Stimulated activated CD4-positive, alpha-beta T cell treated with anti-CD3 and anti-CD28 coated beads, Interleukin-15, amount 100 ng/mL, for 48 hours (primary cell): Measurements from ENCODE around the gene ENPP3.

ENCODE experiments used
- DNase-seq, 2 donors: peaks; one replicate each; pipeline ENCODE4 v3.0.0-alpha.2; 2020; ENCODE audit warnings: low read depth in 2 of 2

The ENPP3 gene

DNA sequence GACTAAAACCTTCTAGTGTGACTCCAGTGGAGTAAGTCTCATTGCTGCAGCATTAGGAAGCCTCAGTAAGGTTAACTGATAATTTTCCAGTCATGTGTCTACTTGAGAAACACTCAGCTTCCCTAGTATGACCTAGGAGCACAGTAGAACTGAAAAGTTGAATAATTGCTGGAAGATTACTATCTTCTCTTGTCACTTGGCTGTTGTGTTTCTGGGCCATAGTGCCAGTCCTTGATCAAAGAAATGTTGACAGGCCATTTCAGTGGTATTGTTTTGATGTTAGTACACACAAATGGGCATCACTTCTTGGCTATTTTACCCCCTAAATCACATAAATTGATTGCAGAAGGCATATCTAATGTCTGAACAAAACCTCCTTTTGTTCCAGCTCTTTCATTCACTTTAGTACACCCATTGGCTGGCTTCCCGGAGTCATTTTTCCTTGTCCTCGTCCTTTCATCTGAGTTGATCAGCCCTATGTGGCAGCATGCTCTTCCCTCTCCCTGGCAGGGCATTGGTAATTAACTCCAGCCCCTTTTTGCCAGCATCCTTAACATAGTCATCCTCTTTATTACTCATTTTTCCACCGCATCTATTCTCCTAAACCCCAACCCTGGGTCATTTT is 6.0 kb downstream of the ENPP3 start:
- DNase-seq: no peak

DNA sequence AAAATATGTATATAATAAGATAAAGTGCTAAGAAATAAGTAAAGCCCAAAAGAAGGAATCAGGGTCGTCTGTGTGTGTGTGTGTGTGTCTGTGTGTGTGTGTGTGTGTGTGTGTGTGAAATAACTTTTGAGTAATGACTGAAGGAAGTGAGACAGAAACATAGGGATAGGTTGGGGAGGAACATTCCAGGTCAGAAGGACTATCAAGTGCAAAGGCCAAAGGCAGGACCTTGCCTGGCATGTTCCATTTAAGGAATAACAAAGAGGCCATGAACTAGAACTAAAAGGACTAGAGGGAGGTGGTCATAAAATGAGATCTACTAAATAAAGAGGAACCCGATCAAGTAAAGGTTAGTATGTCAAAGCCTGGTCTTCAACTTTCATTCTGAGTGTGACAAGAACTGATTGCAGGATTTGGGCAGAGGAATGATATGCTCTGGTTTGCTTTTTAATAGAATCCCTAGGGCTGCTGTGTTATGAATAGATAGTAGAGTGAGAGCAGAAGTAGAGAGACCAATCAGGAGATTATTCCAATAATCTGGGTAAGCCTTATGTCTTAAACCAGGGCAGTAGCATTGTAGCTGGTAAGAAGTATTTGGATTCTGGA is 6.9 kb downstream of the ENPP3 start:
- DNase-seq: no peak

DNA sequence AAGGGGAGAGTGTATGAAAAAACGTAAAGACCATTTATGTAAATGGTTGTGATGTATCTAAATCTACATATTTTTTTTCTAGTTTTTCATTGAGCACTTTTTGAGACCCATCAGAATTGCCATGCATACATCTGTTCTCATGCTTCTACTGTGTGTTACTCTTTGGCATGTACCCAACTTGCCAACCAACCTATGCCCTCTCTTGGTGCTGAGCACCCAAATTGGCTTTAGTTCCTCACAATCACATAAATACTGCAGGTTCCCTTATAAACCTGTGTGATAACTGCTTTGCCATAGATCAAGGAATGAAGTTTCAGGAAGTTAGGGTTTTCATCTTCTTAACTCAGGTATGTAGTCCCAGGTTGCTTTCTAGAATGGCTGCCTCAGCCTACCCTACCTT is 7.8 kb downstream of the ENPP3 start:
- DNase-seq: no peak

DNA sequence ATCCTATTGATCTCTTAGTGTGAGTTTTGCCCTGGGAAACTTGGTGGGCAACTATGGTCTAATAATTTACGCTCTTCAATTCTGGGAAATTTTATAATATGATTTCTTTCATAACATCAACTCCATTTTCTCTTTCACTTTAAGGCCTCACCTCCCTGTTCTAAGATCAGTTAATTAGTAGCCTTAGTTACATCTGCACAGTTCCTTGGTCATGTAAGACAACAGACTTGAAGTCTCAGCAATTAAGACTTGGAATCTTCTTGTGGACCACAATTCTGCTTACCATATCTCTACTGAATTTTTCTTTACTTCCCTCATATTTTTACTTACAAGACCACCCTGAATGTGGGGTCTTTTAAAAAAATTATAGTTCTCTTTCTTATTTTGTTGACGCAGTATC is 8.7 kb downstream of the ENPP3 start:
- DNase-seq: no peak

DNA sequence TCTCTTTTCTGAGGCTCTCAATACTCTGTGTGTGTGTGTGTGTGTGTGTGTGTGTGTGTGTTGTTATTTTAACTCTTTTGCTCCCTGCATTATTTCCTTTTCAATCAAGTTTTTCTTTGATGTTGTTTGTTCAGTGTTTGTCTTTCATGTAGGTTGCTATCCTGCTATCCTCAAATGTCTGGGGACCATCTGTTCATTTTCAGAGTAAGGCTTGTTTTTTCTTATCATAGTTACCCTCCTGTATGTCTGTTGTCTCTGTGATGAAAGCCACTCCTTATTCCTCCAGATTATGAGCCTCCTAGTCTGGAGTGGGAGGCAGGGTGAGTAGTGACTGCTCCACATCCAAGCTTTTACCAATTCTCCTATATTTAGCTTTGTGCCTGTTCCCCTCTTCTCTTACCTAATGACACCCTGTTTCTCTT is 9.2 kb downstream of the ENPP3 start:
- no peak for DNase-seq

DNA sequence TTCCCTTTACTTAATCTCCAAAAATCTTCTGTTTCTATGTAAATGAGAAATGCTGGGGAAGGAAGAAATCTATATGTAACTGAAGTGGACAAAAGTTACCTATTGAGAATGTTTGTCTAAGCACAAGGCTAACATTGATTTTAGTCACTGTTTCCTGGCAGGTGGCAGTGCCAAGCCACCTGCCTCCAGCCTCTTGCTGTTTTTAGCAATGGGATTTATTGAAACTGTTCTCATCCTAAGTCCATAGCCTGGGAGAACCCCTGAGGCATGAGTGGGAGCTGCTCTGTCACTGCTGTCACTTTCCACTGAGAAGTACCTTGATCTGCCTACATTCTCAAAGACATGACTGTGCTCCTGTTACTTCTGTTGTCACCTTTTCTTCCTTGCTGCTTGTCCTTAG is 14.7 kb downstream of the ENPP3 start:
- DNase-seq: no peak

DNA sequence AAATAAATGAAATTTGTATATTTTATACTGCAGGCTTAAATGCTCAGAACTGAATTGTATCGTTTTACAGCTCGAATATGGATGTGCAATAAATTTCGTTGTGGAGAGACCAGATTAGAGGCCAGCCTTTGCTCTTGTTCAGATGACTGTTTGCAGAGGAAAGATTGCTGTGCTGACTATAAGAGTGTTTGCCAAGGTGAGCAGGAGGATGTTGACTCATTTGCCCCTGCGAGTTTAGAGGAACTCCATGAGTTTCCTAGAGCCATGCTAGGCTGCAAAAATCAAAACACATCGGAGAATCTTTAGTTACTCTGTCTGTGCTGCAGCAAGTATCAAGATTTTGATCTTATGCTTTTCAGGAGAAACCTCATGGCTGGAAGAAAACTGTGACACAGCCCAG is 15.4 kb downstream of the ENPP3 start:
- no peak for DNase-seq

DNA sequence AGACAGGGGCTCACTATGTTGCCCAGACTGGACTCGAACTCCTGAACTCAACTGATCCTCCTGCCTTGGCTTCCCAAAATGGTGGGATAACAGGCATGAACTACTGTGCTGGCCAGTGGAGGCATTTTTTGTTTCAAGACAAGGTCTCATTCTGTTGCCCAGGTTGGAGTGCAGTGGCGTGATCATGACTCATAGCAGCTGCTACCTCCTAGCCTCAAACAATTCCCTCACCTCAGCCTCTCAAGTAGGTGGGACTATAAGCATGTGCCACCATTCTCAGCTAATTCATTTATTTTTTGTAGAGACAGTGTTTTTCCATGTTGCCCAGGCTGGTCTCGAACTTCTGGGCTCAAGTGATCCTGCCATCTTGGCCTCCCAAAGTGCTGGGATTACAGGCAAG is 17.2 kb downstream of the ENPP3 start:
- no peak for DNase-seq

DNA sequence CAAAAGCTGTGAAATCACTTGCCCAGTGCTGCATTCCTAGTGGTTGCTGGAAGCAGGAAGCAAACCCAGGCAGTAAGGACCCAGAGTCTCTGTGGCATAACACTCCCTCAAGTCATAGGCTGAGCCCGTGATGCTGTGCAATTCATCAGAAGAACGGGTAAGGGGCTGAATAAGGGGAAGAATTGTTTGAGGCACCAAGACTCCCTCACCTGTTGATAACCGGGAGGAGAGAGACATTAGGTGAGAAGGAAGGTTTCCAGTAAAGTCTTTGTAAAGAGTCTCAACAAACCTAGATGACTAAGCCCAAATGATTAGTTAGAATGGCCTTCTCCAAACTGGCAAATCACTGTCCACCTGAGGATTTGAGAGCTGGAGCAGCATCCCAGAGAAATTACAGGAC is 18.3 kb downstream of the ENPP3 start:
- DNase-seq: no peak

DNA sequence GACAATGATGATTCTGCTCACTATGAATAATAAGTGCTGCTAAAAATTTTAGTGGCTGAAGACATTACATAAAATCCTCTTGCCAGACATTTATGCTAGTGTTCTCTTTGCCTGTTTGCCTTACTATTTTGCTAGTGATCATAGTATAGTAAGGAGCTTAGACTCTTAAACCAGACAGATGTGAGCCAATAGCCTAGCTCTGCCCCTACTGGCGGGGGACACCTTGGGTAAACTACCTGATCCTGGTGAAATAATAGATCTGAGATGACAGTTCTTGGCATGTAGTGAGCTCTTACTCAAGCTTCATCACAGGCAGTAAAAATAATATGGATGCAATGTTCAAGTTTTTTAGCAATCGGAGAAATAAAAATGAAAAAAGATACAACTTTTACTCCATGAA is 18.8 kb downstream of the ENPP3 start:
- no peak for DNase-seq

DNA sequence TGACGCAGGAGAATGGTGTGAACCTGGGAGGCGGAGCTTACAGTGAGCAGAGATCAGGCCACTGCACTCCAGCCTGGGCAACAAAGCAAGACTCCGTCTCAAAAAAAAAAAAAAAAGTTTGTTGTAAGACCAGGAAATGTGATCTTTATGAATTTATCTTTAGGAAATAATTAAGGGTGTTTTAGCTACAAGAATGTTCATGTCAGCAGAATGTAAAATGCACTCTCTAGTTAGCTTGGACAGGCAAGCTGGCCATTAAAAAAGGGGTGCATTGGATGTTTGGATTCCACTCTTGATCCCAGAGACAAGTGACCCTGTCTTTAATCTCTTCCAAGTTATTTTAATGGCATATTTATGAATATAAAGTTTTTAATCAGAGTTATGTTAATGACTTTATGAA is 19.6 kb downstream of the ENPP3 start:
- no peak for DNase-seq

DNA sequence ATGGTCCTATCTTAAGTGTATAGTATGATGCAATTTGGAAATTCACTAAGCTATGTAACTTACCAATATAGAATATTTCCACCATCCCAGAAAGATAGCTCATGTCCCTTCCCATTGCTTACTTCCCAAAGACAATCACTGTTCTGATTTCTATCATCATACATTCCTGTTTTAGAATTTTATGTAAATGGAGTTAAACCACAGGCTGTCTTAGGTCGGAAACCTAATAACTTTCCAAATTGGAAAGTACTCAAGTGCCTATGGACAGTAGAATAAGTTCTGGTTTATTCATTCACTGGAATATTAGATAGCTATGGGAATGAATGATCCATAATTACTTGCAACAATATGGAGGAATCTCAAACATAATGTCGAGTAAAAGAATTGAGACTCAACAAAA is 20.1 kb downstream of the ENPP3 start:
- DNase-seq: no peak

DNA sequence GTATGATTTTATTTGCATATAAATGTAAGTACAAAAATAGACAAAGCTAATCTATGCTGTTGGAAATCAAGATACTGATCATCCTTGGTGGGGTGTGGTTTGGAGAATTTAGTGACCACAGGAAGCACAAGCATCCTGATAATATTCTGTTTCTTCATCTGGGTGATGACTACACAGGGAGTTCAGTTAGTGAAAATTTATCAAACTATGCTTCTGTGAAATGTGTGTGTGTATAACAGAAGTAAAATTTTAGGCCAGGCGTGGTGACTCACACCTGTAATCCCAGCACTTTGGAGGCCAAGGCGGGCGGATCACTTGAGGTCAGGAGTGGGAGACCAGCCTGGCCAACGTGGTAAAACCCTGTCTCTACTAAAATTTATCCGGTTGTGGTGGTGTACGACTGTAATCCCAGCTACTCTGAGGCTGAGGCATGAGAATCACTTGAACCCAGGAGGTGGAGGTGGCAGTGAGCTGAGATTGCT is 20.6 kb downstream of the ENPP3 start:
- no peak for DNase-seq

DNA sequence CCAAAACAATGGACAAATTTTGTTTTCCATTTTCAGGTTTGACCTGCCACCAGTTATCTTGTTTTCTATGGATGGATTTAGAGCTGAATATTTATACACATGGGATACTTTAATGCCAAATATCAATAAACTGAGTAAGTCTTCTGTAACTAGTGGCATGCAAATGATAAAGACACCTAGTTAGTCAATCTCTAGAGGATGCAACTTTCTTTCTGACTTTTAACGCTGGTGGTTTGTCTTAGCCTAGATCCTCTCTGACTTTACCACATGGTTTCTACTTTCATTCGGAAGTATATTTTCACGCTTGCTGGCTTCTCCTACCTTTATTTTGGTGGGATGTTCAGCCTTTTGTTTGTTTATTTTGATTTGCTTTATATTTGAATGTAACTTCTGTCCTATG is 21.2 kb downstream of the ENPP3 start:
- no peak for DNase-seq

DNA sequence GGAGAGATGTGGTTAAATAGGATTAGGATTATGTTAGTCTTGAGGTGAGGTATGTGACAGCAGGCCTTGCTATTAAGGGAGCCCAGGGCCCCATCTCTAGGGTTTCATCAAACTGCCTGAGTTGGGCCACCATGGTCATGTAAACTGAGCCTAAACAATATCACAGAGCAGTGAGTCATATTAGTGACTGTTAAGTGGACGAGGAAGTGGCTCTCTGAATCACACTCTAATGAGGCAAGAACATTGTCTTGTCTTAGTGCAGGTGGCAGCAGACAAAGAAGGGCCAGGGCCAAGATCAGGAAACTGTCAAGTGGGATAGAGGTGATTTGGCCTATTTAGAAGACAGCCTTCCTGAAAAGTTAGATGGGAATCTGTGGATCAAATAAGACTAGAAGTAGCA is 23.1 kb downstream of the ENPP3 start:
- DNase-seq: no peak

DNA sequence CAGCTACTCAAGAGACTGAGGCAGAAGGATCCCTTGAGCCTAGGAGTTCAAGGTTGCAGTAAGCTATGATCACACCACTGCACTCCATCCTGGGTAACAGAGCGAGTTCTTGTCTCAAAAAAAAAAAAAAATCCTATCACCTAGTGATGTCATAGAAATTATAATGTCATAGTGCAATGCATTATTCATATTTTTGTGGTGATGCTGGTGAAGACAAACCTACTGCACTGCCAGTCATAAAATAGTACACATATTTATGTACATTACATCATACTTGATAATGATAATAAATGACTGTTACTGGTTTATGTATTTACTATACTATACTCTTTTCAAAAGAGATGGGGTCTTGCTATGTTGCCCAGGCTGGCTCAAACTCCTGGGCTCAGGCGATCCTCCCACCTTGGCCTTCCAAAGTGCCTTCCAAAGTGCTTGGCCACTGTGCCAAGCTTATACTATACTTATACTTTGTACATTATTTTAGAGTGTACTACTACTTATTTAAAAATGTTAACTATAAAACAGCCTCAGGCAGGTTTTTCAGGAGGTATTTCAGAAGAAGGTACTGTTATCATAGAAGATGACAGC is 26.6 kb downstream of the ENPP3 start:
- no peak for DNase-seq

DNA sequence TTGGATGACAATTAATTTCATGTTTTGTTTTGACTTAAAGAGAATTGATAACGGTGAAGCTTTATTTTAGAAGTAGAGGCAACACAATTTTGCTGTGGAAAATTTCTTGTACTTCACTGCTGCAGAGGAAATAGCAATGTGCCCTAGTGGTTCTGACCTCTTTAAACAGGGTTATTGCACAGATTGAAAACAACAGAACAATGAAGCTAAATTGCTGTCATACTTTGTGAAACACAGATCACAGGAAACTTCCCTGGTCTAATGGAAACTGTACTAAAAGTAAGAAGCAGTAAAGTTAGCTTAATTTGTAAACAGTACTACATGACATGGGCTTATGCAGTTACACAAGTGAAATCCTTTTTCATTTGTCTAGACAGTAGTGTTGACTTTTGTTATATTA is 32.8 kb downstream of the ENPP3 start:
- no peak for DNase-seq

DNA sequence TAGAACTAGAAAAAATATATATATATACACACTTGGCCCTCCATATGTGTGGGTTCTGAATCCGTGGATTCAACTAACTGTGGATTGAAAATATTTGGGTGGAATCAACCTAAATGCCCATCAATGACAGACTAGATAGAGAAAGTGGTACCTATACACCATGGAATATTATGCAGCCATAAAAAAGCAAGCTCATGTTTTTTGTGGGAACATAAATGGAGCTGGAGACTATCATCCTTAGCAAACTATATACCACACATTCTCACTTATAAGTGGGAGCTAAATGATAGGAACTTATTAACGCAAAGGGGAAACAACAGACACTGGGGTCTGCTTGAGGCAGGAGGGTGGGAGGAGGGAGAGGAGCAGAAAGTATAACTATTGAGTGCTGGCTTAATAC is 36.1 kb downstream of the ENPP3 start:
- DNase-seq: no peak

DNA sequence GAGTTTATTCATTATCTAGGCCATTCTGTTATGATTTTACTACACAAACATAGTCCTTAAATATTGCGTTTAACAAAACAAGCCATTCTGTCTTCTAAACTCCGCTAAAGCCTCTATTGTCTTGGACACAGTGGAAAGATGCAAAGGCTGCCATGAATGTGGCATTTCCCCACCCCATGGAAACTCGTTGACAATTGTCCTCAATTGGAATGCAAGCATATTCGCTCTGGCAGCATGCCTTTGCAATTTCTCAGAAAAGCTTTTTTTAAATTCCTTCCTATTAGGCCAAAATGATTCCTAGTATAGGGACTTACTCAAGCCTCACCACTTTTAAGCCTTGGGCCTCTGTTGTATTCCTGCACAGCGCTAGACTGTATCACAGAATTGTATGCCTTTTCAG is 41.3 kb downstream of the ENPP3 start:
- DNase-seq: no peak

DNA sequence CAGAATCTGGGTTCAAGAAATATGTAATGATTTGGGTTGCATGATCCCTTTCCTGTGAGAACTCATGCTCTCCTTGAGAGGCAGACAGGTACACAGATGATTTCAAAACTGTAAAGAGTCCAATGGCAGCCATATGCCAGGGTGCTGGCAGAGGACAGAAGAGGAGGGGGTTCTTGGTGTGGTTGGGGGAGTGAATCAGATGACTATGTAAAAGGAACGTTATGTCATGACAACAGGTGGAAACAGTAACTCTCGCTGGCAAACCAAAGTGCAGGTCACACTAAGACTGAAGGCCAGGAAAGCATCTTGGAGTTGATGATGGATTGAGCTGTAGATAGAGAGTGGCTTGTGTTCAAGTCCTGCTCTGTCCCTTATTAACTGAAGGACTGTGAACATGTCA is 43.8 kb downstream of the ENPP3 start:
- no peak for DNase-seq

DNA sequence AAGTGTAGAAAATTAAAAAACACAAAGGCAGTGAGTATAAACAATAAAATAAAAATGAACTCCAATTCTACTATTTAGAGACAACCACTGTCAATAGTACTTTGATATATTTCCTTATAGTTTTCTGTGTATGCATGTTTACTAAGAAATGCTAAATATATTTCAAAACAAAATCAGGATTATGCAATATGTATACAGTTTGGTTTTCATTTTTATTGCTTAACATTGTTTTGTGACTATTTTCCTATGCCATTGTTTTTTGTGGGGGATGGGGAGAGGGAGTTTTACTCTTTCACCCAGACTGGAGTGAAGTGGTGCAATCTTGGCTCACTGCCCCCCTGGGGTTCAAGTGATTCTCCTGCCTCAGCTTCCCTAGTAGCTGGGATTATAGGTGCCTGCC is 44.5 kb downstream of the ENPP3 start:
- DNase-seq: no peak

DNA sequence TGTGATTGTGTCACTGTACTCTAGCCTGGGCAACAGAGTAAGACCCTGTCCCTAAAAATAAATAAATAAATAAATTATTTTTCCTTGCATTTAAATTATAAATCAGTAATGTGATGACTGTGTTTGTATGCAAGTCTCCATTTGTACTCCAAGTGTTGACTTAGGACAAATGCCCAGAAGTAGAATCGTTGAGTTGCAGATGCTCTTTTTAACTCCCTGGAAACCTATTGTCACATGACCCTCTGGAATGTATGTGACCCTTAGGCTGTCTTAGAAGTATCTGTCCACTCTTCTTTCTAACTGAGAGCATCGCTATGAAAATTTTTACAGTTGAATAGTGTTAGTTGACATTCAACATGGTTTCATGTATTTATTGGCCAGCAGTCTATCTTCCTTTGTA is 45.3 kb downstream of the ENPP3 start:
- DNase-seq: no peak

DNA sequence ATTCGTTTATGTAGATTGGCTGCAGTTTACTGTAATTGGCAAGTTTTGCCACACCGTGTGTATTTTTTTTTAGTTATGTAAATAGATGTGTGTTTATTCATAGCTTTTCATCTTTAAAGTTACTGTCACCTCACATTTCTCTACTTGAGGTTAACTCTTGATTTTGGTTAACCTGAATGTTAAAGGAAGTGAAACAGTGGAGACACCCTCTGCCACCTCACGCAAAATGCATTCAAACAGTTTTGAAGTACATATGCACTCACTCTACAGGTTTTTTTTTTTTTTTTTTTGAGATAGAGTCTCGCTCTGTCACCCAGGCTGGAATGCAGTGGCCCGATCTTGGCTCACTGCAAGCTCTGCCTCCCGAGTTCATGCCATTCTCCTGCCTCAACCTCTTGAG is 46.4 kb downstream of the ENPP3 start:
- no peak for DNase-seq
